ENCODE results near the gene SLC22A7.

DNA sequence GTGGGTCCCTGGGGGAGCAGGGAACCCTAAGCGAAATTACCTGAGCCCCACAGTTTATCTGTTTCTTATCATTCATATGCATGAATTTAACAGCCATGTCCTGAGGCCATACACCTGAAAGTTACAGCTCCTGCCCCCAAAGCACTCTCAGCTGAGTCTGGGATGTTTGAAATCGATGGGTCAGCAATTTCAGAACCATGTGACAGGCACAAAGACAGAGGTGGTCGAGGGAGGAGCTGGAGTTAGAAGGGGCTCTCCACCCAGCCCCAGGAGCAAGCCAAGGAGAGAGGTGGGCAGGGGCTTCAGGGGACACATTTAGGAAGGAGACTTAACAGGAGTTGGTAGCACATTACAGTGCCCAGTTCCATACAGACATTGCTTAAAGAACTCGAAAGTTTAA is 39.9 kb upstream of the SLC22A7 start:
- TF ChIP-seq, protein P1, sequence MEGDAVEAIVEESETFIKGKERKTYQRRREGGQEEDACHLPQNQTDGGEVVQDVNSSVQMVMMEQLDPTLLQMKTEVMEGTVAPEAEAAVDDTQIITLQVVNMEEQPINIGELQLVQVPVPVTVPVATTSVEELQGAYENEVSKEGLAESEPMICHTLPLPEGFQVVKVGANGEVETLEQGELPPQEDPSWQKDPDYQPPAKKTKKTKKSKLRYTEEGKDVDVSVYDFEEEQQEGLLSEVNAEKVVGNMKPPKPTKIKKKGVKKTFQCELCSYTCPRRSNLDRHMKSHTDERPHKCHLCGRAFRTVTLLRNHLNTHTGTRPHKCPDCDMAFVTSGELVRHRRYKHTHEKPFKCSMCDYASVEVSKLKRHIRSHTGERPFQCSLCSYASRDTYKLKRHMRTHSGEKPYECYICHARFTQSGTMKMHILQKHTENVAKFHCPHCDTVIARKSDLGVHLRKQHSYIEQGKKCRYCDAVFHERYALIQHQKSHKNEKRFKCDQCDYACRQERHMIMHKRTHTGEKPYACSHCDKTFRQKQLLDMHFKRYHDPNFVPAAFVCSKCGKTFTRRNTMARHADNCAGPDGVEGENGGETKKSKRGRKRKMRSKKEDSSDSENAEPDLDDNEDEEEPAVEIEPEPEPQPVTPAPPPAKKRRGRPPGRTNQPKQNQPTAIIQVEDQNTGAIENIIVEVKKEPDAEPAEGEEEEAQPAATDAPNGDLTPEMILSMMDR (conservative IDR thresholded peaks at IDR 0.05) = no peak
- TF ChIP-seq EZH2 (IDR thresholded peaks at IDR 0.05; ENCODE audit: low read depth) = no peak

All from PC-9 (cell line).